Measurements from ENCODE around the gene SLC6A5.

DNA sequence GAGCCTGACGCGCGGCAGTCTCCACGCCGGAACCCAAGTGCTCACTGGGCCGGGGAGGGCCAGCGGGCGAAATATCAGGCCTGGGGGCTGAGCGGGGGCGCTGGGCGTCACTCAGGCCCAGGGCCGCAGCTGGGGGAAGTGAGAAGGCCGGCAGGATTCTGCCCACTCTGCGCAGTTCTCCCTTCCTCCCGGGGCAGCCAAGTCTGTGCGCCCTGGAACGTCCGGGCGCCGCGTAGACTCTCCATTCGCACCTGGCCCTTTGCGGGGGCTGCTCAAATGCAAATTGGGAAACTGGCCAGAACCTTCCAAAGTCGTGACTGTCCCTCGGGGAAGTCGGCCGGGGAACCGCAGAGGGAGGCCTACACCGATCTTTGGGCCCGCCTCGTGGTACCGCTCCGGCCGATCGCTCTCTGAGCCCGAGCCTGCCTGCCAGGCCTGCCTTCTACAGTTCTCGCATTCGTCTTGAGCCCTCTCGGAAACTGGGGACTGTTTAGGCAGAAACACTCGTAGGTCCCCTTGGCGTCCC is 2.2 kb upstream of the SLC6A5 start:
- TF ChIP-seq CTCF (IDR thresholded peaks at IDR 0.05; ENCODE audit: low read length) (no peak), EZH2 (IDR thresholded peaks at IDR 0.05; ENCODE audit: borderline replicate concordance, low read length) (no peak)

Data from OCI-LY1 (cell line).